NCI-H460 (cell line): ENCODE measurements around the gene CYTH3. TPM values are rescaled to one million over a fixed set of nuclear protein-coding genes. Genes with fewer than 3 reads are reported as not detected.
A peak's percentile ranks its signal among the peaks of the same experiment; 100 is the strongest.

Experiments
- DNase-seq: peaks from one replicate; pipeline ENCODE4 v3.0.0-alpha.2; 2016; ENCODE audit warnings: low read depth; ENCODE audit errors: extremely low read depth
- total RNA-seq: library from RNA; depleted of rRNA; stranded (reverse); fragments of >200 nt; shearing (Covaris generic); gene quantifications from 2 replicates; pipeline ENCODE4 v1.2.3, GENCODE V29; 2014

CYTH3 gene
- total RNA-seq, 1 experiment from 2014 or later = 12.1 TPM

GRCh38 chr7:6168477-6168868 lies 104.0 kb downstream of the CYTH3 start:
- no peak for DNase-seq

GRCh38 chr7:6167587-6168476 lies 104.6 kb downstream of the CYTH3 start:
- DNase-seq = no peak

GRCh38 chr7:6167004-6167551 lies 105.3 kb downstream of the CYTH3 start:
- DNase-seq = no peak

GRCh38 chr7:6166443-6166891 lies 106.0 kb downstream of the CYTH3 start:
- DNase-seq = no peak

- DNase-seq = no peak
These were observed 106.7 kb downstream of the CYTH3 start for GRCh38 chr7:6165521-6166320.

GRCh38 chr7:6165075-6165474 lies 107.3 kb downstream of the CYTH3 start:
- DNase-seq = no peak

GRCh38 chr7:6164491-6164890 lies 107.9 kb downstream of the CYTH3 start:
- DNase-seq = no peak

- DNase-seq = no peak
These were observed 108.4 kb downstream of the CYTH3 start for GRCh38 chr7:6164010-6164409.

- no peak for DNase-seq
These were observed 109.0 kb downstream of the CYTH3 start for GRCh38 chr7:6163402-6163801.

GRCh38 chr7:6162650-6163366 lies 109.6 kb downstream of the CYTH3 start:
- no peak for DNase-seq

GRCh38 chr7:6162331-6162620 lies 110.1 kb downstream of the CYTH3 start:
- DNase-seq = no peak

- no peak for DNase-seq
These were observed 110.7 kb downstream of the CYTH3 start for GRCh38 chr7:6161463-6162330.

- peak; percentile 13 for DNase-seq
These were observed 112.2 kb downstream of the CYTH3 start for GRCh38 chr7:6160191-6160623.

GRCh38 chr7:6159524-6160031 lies 112.8 kb downstream of the CYTH3 start:
- no peak for DNase-seq

GRCh38 chr7:6159097-6159483 lies 113.3 kb downstream of the CYTH3 start:
- no peak for DNase-seq

GRCh38 chr7:6158424-6159096 lies 113.9 kb downstream of the CYTH3 start:
- DNase-seq = no peak

- DNase-seq = no peak
These were observed 114.6 kb downstream of the CYTH3 start for GRCh38 chr7:6157685-6158423.

- DNase-seq = no peak
These were observed 115.7 kb downstream of the CYTH3 start for GRCh38 chr7:6156734-6157133.
